Measurements from ENCODE around the gene CREB3L2.
A peak's percentile ranks its signal among the peaks of the same experiment; 100 is the strongest.

The CREB3L2 gene

DNA sequence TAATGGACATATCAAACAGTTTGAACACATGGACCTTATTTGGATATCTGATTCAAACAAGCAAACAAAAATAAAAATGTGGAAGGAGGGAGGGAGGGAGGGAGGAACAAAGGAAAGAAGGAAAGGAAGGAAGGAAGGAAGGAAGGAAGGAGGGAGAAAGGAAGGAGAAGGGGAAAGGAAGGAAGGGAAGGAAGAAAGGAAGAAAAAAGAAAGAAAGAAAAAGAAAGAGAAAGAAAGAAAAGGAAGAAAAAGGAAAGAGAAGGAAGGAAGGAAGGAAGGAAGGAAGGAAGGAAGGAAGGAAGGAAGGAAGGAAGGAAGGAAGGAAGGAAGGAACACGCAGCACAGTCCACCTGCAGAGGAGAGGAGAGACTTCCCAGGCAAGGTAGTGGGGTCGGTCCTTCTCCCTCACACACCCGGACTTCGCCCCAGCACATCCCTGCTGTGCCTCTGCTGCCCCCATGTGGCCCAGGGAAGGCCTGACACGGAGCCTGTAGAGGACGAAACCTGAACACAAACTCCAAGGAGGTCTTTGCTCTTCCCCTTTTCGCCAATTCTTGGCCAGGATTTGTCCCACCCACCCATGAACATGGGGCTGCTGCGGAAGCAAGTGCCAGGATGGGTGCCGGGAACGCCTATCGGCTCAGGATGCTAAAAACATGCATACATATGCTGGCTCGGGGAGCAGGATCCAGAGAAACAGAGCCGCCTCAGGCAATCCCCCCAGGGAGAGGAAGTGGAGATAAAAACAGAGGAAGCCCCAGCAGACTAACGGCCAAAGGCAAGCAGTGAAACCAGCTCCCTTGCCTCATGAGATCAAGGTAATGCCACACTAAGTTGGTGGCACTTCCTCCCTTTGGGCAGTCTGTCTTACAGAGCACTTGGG is 102.8 kb downstream of the CREB3L2 start:
- DNase-seq (ENCODE audit: low spot score): peak; percentile 84

- no peak for DNase-seq (ENCODE audit: low spot score)
Measured at GRCh38 chr7:137895301-137896221, 106.3 kb downstream of the CREB3L2 start.

GRCh38 chr7:137893143-137893742 is 108.6 kb downstream of the CREB3L2 start:
- DNase-seq (ENCODE audit: low spot score): no peak

- DNase-seq (ENCODE audit: low spot score): no peak
Measured at GRCh38 chr7:137891016-137891655, 110.8 kb downstream of the CREB3L2 start.

DNA sequence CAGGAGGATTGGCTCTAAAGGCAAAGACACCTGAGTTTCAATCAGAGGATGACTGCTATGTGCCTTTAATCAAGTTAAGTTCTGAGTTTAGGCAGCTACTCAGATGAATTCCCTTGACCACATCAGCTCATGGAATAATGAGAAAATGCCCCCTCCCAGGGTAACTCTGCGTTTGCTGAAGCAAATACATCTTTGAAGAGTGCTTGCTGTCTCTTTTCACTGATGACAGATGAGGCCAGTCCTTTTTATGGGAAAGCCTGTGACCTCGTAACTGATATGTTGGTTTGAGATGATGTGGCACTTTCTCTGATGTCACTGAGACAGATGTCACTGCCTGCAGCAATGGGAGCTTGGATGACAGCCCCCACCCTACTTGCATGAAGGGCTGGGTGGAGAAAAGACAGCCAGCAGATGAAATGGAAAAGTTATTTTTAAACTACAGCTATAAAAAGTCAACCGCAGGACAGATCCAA is 111.4 kb downstream of the CREB3L2 start:
- no peak for DNase-seq (ENCODE audit: low spot score)

- DNase-seq (ENCODE audit: low spot score): no peak
Measured at GRCh38 chr7:137888241-137888640, 113.6 kb downstream of the CREB3L2 start.

GRCh38 chr7:137886746-137887145 is 115.1 kb downstream of the CREB3L2 start:
- DNase-seq (ENCODE audit: low spot score): no peak

DNA sequence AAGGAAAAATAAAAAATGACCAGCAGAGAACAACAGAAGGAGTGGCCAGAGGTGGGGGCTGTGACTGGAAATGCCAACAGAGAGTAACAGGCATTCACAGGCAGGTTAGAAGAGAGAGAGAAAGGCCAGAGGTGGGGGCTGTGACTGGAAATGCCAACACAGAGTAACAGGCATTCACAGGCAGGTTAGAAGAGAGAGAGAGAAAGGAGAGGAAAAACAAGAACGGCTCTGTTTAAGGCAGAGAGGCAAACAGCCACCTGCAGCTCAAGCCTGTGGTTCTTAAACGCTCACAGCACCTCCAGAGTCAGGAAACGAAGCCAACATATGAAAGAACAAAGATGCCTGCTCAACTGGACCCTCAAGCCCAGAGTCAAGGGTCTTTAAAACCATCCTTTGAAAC is 115.6 kb downstream of the CREB3L2 start:
- DNase-seq (ENCODE audit: low spot score): no peak

DNA sequence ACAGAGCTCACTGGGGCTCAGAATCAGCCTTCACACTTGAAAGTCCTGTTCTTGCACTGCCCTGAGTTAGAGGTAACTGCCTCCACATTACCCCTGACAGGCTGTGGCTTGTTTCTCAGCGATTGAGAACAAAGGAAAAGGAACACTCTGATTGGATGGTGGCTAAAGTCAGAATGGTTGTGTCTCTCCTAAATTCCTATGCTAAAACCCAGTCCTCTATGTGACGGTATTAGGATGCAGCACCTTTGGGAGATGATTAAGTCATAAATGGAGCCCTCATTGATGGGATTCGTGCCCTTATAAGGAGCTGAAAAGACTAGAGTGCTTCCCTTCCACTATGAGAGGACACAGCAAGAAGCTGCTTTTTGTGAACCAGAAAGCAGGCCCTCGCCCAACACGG is 116.2 kb downstream of the CREB3L2 start:
- no peak for DNase-seq (ENCODE audit: low spot score)

DNA sequence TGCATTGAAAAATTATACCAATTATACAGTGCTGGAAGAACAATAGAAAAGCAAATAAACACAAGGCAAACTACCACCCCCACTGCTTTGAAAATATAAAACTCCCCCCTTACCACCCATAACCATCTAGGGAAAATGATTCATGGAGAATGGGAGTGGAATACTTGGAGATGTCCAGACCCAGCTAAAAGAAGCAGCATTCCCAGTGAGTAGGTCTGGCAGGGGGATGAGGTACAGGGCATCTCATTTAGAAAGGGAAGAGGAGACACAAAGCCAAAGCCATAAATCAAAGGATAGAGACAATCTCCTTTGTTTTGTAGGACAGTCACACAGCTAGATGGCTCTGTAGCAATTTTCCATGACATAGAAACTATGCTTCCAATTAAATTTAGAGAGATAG is 119.1 kb downstream of the CREB3L2 start:
- DNase-seq (ENCODE audit: low spot score): no peak

DNA sequence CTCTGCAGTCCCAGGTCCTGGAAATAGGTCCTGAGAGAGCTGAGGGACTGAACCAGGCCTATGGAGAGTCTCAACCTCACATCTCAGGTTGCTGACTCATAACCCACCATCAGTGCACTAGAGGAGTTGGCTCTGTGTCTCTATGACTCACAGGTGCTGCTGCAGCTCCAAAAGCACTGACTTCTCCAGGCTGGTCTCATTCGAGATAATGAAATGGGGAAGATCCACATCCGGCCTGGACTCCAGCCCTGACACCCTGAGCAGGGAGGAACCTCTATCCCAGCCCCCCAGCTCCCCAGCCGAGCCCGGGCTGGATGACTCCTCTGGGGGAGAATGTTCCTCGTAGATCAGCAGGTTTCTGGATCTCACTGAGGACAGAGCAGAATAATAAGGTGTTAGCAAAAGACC is 119.6 kb downstream of the CREB3L2 start:
- no peak for DNase-seq (ENCODE audit: low spot score)

DNA sequence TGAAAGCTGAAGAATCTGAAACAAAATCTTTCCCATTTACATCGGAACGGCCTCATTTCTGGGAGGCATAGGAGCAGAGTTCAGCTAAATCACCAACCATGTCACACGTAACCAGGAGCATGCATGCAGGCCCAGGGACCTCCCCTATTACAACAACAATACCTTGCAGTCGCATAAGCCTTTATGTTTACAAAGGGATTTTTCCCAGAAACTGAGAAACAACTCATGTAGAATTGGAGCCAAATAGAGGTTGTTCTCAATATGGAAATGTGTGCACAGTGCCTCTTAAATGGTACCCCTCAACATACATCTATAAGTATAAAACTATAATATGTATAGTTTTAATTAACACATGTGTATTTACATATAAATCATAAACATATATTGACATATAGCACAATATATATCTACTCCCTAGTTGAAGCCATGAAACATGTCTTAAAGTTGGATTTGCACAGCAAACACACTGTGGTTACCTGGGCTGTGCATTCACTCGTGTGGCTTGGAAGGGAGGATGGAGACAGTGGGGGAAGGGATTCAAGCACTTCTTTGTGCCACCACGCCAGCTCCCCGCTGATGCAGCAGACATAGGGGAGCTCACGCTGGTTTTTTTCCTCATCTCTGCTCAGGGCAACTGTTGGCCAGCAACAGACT is 120.2 kb downstream of the CREB3L2 start:
- DNase-seq (ENCODE audit: low spot score): no peak

- no peak for DNase-seq (ENCODE audit: low spot score)
Measured at GRCh38 chr7:137880432-137880831, 121.5 kb downstream of the CREB3L2 start.

DNA sequence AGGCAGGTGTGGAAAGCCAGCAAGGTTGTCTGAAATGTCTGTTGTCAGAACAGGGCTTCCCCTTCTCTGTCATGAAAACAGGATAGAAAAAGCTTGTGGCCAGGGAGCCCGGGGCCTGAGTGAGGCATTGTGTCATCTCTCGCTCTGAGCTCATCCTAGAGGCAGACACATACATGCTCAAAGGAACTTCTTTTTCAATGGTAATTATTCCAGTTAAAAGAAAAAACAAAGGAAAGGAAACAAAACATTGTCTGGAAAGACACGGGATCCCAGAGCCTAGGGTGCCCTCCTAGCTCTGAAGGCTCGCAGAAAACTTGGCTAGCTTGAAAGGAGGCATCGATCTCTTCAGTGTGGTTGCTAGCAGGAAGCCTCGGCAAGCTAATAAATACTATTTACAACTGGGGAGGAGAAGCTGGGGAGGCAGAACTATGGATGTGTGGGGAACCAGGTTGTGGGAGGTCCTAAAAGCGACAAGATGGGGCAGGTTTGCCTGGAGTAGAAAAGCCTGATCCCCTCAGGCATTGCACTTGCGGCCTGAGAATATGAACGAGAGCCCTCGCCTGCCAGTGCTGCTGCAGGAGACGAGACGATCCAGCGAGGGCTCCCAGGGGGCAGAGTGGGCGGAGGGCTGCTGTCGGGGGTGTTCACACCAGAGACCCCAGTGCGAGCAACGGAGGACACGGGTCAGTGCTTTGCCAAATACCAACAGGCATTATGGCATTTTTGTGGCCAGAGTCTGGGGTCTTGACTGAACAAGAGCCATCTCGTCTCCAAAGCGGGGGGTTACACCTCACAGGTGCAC is 122.3 kb downstream of the CREB3L2 start:
- DNase-seq (ENCODE audit: low spot score): peak; percentile 57

DNA sequence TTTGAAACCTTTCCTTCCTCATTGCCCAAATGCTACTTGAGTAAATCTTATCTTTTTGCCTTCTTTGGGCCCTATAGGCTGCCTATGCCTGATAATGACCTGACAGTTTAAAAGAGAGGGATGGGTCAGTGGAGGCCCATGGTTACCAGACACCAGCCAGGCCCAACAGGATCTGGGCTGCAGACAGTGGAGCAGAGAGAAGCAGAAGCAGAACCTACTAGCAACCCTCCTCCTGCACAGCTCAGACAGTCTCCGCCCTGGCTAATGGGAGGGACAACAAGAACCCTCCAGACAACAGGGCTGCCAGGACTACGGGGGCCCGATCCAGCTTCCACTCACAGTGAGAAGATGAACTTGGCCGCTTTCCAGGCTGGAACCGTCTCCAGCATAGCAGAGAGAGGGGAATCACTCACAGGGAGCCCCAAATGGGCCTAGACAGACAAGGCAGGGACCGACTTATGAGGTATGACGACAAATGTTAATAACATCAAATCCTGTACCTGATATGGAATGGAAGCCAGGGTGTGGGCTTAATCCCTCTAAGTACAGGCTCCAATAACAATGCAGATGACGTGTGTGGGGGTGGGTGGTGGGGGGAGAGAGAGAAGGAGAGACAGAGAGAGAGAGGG is 123.4 kb downstream of the CREB3L2 start:
- no peak for DNase-seq (ENCODE audit: low spot score)

GRCh38 chr7:137877027-137877675 is 124.7 kb downstream of the CREB3L2 start:
- DNase-seq (ENCODE audit: low spot score): no peak

GRCh38 chr7:137875746-137876145 is 126.1 kb downstream of the CREB3L2 start:
- no peak for DNase-seq (ENCODE audit: low spot score)

DNA sequence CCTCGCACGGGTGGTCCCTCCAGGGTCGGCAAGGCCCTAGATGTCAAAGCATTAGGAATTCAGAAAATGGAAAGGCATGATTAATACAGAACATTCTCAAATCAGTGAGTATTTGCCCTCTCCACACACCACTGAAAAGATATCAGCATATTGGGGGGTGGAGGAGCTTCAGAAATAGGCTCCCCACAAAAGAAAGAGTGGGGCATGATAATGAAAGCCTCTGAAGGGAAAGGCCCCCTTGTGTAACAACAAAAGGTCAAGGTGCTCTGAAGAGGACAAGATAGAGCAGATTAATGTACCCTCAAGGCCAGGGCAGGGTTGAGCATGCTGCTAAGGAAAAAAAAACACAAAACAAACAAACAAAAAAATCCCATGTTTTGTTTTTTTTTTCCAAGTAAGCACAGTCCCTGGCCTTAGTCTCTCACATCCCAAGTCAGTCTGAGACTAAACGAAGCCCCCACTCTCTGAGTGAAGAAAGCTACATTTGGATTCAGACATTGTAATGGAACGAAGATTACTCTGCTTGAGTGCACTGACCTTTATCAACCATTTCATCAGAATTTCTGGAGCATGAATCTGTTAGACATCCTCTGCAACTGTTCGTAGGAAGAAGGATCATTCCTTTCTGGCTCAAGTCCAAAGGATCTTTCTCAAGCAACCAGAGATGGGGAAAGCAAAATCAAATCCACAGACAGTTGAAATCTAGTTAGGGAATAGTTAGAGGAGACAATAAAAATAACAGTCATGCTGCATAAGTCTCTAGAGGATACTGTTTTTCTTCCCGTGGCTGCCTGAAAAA is 127.7 kb downstream of the CREB3L2 start:
- DNase-seq (ENCODE audit: low spot score): no peak

DNA sequence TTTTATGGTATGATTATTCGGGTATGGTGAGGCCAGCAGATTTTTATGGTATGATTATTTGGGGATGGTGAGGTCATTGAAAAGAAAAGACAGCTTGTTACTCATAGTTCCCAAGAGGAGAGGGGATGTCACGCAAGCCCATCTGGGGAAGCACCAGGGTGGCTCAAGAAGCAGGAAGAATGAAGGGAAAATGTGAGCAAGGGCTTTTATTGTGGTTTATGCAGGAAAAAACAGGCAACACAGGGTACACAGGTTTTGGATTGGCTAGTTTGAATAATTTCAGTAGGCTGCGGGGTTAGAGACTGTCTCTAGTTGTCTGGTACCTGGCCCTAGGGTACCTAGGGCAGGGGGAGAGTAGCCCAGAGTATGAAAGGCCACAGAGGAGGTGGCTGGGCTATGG is 128.4 kb downstream of the CREB3L2 start:
- no peak for DNase-seq (ENCODE audit: low spot score)

All from iPS-NIHi11 (cell line).